Stimulated activated CD8-positive, alpha-beta memory T cell treated with anti-CD3 and anti-CD28 coated beads, Interleukin-15, amount 100 ng/mL, for 1 hour (primary cell): ENCODE results near the gene SAMD11.

ENCODE experiments used
- DNase-seq: peaks from one replicate; pipeline ENCODE4 v3.0.0-alpha.2; 2020; ENCODE audit warnings: low read depth

Gene SAMD11

DNA sequence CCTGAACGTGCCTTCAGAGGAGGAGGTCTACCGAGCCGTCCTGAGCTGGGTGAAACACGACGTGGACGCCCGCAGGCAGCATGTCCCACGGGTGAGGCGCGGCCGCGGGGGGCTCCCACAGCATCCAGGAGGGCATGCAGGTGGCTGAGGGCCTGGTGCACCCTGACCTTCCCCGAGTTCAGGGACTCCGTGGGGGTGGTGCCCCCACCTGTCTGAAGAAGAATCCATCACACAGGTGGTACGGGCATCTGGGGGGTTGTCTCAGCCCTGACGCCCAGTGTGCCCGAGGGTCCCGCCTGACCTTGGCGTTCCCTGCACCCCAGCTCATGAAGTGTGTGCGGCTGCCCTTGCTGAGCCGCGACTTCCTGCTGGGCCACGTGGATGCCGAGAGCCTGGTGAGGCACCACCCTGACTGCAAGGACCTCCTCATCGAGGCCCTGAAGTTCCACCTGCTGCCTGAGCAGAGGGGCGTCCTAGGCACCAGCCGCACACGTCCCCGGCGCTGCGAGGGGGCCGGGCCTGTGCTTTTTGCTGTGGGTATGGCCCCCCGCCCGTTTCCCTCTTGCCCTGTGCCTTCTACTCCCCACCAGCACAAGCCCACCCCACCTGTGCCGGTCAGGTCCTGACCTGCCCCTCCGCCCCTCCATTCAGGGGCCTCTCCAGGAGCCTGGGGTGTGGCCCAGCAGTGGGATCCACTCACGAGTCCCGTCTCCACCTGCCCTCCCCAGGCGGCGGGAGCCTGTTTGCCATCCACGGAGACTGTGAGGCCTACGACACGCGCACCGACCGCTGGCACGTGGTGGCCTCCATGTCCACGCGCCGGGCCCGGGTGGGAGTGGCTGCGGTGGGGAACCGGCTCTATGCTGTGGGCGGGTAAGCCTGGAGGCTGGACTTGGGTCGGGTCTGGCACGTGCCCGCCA is 38.9 kb downstream of the SAMD11 start:
- DNase-seq: no peak

GRCh38 chr1:963301-963651 is 39.6 kb downstream of the SAMD11 start:
- DNase-seq: no peak

DNA sequence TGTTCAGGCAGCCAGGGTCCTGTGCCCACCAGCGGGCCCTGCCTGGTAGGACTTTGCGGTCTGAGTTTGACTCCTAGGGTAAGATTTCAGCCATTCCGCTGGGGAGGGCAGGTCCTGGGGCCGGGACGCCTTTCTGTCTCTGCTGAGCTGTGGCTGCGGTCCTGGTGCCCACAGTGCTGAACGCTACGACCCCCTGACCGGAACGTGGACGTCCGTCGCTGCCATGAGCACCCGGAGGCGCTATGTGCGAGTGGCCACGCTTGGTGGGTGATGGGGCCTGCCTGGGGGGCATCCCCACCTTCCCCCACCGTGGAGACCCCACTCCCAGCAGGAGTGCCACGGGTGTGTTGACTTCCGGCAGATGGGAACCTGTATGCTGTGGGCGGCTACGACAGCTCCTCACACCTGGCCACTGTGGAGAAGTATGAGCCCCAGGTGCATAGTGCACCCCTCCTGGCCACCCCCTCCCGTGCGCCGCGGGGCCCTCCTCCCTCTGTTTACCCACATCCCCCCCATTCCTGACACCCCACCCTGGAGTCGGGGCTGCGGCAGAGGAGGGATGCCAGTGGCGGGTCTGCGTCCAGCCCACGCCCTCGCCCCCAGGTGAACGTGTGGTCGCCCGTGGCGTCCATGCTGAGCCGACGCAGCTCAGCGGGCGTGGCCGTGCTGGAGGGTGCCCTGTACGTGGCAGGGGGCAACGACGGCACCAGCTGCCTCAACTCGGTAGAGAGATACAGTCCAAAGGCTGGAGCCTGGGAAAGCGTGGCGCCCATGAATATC is 40.2 kb downstream of the SAMD11 start:
- DNase-seq: no peak

DNA sequence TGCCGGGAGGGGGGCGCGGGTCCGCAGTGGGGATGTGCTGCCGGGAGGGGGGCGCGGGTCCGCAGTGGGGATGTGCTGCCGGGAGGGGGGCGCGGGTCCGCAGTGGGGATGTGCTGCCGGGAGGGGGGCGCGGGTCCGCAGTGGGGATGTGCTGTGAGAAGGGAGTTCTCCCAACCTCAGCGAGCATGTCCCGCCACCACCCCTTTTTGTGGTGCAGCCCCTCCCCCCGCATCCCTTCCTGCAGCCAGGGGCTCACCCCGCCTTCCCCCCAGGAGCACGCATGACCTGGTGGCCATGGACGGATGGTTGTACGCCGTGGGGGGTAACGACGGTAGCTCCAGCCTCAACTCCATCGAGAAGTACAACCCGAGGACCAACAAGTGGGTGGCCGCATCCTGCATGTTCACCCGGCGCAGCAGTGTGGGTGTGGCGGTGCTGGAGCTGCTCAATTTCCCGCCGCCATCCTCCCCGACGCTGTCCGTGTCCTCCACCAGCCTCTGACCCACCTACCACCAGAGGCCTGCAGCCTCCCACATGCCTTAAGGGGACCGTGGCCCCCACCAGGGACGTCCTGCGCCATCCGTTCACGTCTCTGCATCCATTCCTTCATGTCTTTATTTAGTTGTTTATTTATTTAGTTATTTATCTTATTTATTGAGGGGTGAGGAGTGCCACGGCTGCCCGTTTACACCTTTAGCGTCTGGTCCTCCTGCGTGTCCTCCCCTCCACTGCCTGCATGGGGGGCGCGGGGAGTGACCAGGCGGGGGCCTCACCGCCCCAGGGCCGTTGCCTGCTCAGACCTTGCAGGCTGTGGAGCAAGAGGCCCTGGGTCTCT is 41.2 kb downstream of the SAMD11 start:
- no peak for DNase-seq

- DNase-seq: no peak
These were observed 41.9 kb downstream of the SAMD11 start for GRCh38 chr1:965526-966134.

DNA sequence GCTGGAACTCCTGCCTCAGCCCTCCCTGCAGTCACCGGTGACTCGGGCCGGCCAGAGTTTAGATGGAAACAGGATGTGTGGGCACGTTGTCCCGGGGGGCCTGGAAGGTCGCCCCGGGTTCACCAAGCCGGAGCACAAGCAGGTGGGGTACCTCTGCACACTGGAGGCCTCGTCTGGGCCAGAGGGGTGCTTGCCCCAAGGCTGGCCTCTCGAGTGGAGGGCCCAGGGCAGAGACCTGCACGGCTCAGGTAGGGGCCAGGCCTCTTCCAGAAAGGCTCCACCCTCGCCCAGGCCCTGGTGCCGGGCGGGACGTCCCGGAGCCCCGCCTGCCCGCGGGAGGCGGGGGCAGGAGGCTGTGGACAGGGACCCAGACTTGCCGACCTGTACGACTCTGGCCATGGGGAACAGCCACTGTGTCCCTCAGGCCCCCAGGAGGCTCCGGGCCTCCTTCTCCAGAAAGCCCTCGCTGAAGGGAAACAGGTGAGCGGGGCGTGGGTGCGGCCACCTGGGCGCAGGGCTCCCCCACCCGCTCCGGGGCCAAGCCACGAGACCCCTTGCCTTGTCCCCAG is 42.5 kb downstream of the SAMD11 start, which contains the start of gene PLEKHN1:
Gene PLEKHN1, plus strand, starts transcription at position 348 of the 569 bp plus-strand sequence. Its CDS starts 50 bp downstream, at position 398.
- no peak for DNase-seq

- peak; percentile 63 for DNase-seq
These were observed 43.1 kb downstream of the SAMD11 start for GRCh38 chr1:966704-967300.

- no peak for DNase-seq
These were observed 44.0 kb downstream of the SAMD11 start for GRCh38 chr1:967466-968343.

- DNase-seq: no peak
These were observed 45.6 kb downstream of the SAMD11 start for GRCh38 chr1:969260-969855.

GRCh38 chr1:970242-970972 is 46.7 kb downstream of the SAMD11 start:
- DNase-seq: no peak

GRCh38 chr1:970973-971730 is 47.4 kb downstream of the SAMD11 start:
- DNase-seq: no peak

- DNase-seq: no peak
These were observed 48.2 kb downstream of the SAMD11 start for GRCh38 chr1:971751-972506.

DNA sequence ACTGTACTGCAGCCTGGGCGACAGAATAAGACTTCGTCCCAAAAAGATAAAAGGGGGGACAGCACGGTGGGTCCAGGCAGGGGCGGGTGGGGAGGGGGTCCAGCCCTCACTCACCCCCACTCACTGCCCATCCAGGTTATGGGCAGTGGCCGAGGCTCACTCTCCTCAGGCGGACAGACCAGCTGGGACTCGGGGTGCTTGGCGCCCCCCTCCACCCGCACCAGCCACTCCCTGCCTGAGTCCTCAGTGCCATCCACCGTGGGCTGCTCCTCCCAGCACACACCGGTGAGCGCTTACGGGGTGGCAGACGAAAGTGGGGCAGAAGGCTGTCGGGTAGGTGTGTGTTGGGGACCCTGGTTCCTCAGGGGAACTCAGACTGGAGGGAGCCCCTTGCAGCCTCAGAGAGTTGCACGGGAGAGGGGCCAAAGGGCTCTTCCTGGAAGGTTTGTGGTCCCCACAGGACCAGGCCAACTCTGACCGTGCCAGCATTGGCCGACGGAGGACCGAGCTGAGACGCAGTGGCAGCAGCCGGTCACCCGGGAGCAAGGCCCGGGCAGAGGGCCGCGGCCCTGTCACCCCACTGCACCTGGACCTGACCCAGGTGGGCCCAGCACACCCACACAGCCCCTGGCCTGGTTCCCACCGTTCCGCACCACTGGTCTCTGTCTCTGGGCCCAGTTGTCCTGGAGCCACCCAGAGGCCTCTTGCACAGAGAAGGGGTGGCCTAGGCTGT is 49.2 kb downstream of the SAMD11 start:
- no peak for DNase-seq

DNA sequence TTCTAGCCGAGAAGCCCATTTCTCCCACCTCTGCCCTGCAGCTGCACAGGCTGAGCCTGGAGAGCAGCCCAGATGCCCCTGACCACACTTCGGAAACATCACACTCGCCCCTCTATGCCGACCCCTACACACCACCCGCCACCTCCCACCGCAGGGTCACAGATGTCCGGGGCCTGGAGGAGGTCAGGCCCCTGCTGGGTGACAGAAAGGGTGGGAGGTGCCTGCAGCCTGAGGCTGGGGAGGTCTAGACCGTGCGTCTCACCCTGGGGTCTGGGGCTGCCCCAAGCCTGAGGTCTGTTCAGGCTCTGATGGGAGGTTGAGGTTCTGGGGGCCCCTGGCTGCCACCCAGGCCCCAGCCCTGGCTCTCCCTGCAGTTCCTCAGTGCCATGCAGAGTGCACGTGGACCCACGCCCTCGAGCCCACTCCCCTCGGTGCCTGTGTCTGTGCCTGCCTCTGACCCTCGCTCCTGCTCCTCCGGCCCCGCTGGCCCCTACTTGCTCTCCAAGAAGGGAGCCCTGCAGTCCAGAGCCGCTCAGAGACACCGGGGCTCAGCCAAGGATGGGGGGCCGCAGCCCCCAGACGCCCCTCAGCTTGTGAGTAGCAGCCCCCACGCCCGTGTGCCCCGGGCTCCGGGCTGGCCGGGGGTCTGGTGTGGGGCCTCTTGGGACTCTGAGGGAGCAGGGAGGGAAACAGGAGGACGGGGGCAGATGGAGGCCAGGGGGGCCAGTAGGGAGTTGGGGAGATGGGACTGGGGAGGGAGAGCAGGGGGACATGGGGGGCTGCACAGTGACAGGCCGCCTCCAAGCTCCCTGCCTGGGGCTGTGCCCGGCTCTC is 50.0 kb downstream of the SAMD11 start:
- no peak for DNase-seq

DNA sequence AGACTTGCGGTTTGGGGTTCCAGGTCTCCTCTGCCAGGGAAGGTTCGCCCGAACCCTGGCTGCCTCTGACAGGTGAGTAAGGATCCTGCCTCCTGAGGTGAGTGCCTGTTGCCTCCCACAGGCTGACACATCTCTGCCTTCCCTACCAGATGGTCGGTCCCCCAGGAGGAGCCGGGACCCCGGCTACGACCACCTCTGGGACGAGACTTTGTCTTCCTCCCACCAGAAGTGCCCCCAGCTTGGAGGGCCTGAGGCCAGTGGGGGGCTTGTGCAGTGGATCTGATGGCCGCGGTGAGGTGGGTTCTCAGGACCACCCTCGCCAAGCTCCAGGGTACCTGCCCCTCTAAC is 50.5 kb downstream of the SAMD11 start:
- DNase-seq: no peak
